ENCODE measurements around the gene ZNF213. TPM values are rescaled to one million over a fixed set of nuclear protein-coding genes. Genes with fewer than 3 reads are reported as not detected.

The ZNF213 gene
- total RNA-seq, 2 experiments from 2014 or later, result 12.9 to 13.3 TPM

- Mint-ChIP-seq H3K4me3 (peak overlapping the region; percentile 8), H3K9me3 (no peaks in the 10 kb centered on the region), H3K4me1 (peaks cover 23% of the 10 kb centered on the region), H3K36me3 (peaks cover 4% of the 10 kb centered on the region), H3K27ac (peak overlapping the region; percentile 54), H3K27me3 (peaks cover 2% of the 10 kb centered on the region)
- POLR2A ChIA-PET, result interaction anchor here (0.9 to 2.5 kb wide), 5 partner anchors 19 to 36 kb away, joined by 3 to 42 read pairs (median 5); no protein-coding TSS in a partner anchor
- ATAC-seq (ENCODE audit: low read depth), result peak; percentile 37
- no peak for DNase-seq
Observed at GRCh38 chr16:3094289-3095027, 40.4 kb upstream of the ZNF213 start.

- peak; percentile 78 for ATAC-seq (ENCODE audit: low read depth)
- peaks cover 30% of the 10 kb centered on the region for H3K4me1 Mint-ChIP-seq
- no peaks in the 10 kb centered on the region for H3K9me3 Mint-ChIP-seq
- peak overlapping the region; percentile 42 for H3K4me3 Mint-ChIP-seq
- H3K36me3 Mint-ChIP-seq, result peaks cover 4% of the 10 kb centered on the region
- POLR2A ChIA-PET, result interaction anchor here (0.7 to 2.5 kb wide), 11 partner anchors 9 to 56 kb away, joined by 3 to 42 read pairs (median 4); partner anchors contain the start of gene IL32
- peak; percentile 54 for DNase-seq
- peaks cover 2% of the 10 kb centered on the region for H3K27me3 Mint-ChIP-seq
- H3K27ac Mint-ChIP-seq, result peak overlapping the region; percentile 76
Observed at GRCh38 chr16:3095869-3096268, 39.0 kb upstream of the ZNF213 start.

- Mint-ChIP-seq H3K9me3 (no peaks in the 10 kb centered on the region), H3K27me3 (peaks cover 2% of the 10 kb centered on the region), H3K36me3 (peaks cover 4% of the 10 kb centered on the region), H3K4me1 (peaks cover 30% of the 10 kb centered on the region), H3K27ac (no peak overlapping the region), H3K4me3 (no peak overlapping the region)
- POLR2A ChIA-PET, result interaction anchor here (0.7 to 2.5 kb wide), 12 partner anchors 8 to 56 kb away, joined by 3 to 42 read pairs (median 4); partner anchors contain the start of gene IL32
- no peak for DNase-seq
- ATAC-seq (ENCODE audit: low read depth), result no peak
Observed at GRCh38 chr16:3096362-3096761, 38.5 kb upstream of the ZNF213 start.

- Mint-ChIP-seq H3K27ac (peak overlapping the region; percentile 12), H3K9me3 (no peaks in the 10 kb centered on the region), H3K4me3 (no peak overlapping the region), H3K27me3 (peaks cover 2% of the 10 kb centered on the region), H3K36me3 (peaks cover 4% of the 10 kb centered on the region), H3K4me1 (peaks cover 32% of the 10 kb centered on the region)
- ATAC-seq (ENCODE audit: low read depth) (no peak), DNase-seq (no peak)
- POLR2A ChIA-PET, result interaction anchor here (0.7 to 4.7 kb wide), 6 partner anchors 9 to 347 kb away, joined by 5 to 42 read pairs (median 6); no protein-coding TSS in a partner anchor
Observed at GRCh38 chr16:3097266-3097665, 37.6 kb upstream of the ZNF213 start.

- ATAC-seq (ENCODE audit: low read depth) (no peak), DNase-seq (no peak)
- peaks cover 35% of the 10 kb centered on the region for H3K4me1 Mint-ChIP-seq
- H3K27ac Mint-ChIP-seq, result peak within 1 kb of the TSS; percentile 90
- H3K9me3 Mint-ChIP-seq, result no peaks in the 10 kb centered on the region
- peak within 1 kb of the TSS; percentile 89 for H3K4me3 Mint-ChIP-seq
- peaks cover 4% of the 10 kb centered on the region for H3K36me3 Mint-ChIP-seq
- H3K27me3 Mint-ChIP-seq, result peaks cover 2% of the 10 kb centered on the region
- POLR2A ChIA-PET, result interaction anchor here (0.7 to 4.7 kb wide), 13 partner anchors 21 to 51 kb away, joined by 3 to 27 read pairs (median 6); partner anchors contain the start of genes IL32 and ZNF213
Observed at GRCh38 chr16:3098459-3099394, 36.1 kb upstream of the ZNF213 start, which contains the start of gene ZSCAN10. TSS of gene ZSCAN10 (minus strand) at chr16:3099294. CDS start at chr16:3092937, 6,357 bp downstream.

- POLR2A ChIA-PET, result interaction anchor here (0.6 to 4.7 kb wide), 9 partner anchors 21 to 52 kb away, joined by 4 to 27 read pairs (median 6); partner anchors contain the start of genes IL32 and ZNF213
- Mint-ChIP-seq H3K27me3 (peaks cover 2% of the 10 kb centered on the region), H3K27ac (no peak overlapping the region), H3K9me3 (no peaks in the 10 kb centered on the region), H3K36me3 (peaks cover 4% of the 10 kb centered on the region), H3K4me3 (no peak overlapping the region), H3K4me1 (peaks cover 35% of the 10 kb centered on the region)
- ATAC-seq (ENCODE audit: low read depth) (no peak), DNase-seq (no peak)
Observed at GRCh38 chr16:3099395-3099731, 35.5 kb upstream of the ZNF213 start.

- H3K4me3 Mint-ChIP-seq, result peak overlapping the region; percentile 89
- H3K27me3 Mint-ChIP-seq, result peaks cover 2% of the 10 kb centered on the region
- H3K9me3 Mint-ChIP-seq, result no peaks in the 10 kb centered on the region
- peaks cover 29% of the 10 kb centered on the region for H3K4me1 Mint-ChIP-seq
- ATAC-seq (ENCODE audit: low read depth) (peak; percentile 82), DNase-seq (peak; percentile 94)
- no peaks in the 10 kb centered on the region for H3K36me3 Mint-ChIP-seq
- POLR2A ChIA-PET, result interaction anchor here (0.6 to 4.7 kb wide), 9 partner anchors 23 to 52 kb away, joined by 3 to 27 read pairs (median 6); partner anchors contain the start of genes IL32 and ZNF213
- H3K27ac Mint-ChIP-seq, result peak overlapping the region; percentile 90
Observed at GRCh38 chr16:3099732-3100499, 34.9 kb upstream of the ZNF213 start.

GRCh38 chr16:3101018-3101840, 33.6 kb upstream of the ZNF213 start:
- no peak for ATAC-seq (ENCODE audit: low read depth)
- Mint-ChIP-seq H3K9me3 (no peaks in the 10 kb centered on the region), H3K27me3 (peaks cover 2% of the 10 kb centered on the region), H3K4me1 (peaks cover 28% of the 10 kb centered on the region), H3K4me3 (peak overlapping the region; percentile 73), H3K27ac (peak overlapping the region; percentile 85), H3K36me3 (no peaks in the 10 kb centered on the region)
- DNase-seq, result no peak
- POLR2A ChIA-PET, result interaction anchor here (1.3 to 4.7 kb wide), 7 partner anchors 21 to 42 kb away, joined by 3 to 27 read pairs (median 5); partner anchors contain the start of gene IL32

GRCh38 chr16:3101841-3102470, 32.9 kb upstream of the ZNF213 start:
- Mint-ChIP-seq H3K36me3 (no peaks in the 10 kb centered on the region), H3K4me1 (peaks cover 31% of the 10 kb centered on the region), H3K27ac (peak overlapping the region; percentile 78), H3K4me3 (peak overlapping the region; percentile 71), H3K27me3 (peaks cover 2% of the 10 kb centered on the region), H3K9me3 (no peaks in the 10 kb centered on the region)
- ATAC-seq (ENCODE audit: low read depth) (no peak), DNase-seq (no peak)
- POLR2A ChIA-PET, result interaction anchor here (0.6 to 2.1 kb wide), 6 partner anchors 21 to 520 kb away, joined by 3 to 7 read pairs (median 4); partner anchors contain the start of genes IL32 and ZNF213

- Mint-ChIP-seq H3K27me3 (peaks cover 2% of the 10 kb centered on the region), H3K9me3 (no peaks in the 10 kb centered on the region), H3K27ac (peak overlapping the region; percentile 89), H3K4me3 (peak overlapping the region; percentile 82), H3K4me1 (peaks cover 20% of the 10 kb centered on the region), H3K36me3 (no peaks in the 10 kb centered on the region)
- peak; percentile 89 for ATAC-seq (ENCODE audit: low read depth)
- DNase-seq, result peak; percentile 95
- POLR2A ChIA-PET, result interaction anchor here (0.6 to 2.6 kb wide), 17 partner anchors 9 to 86 kb away, joined by 3 to 31 read pairs (median 5); partner anchors contain the start of genes IL32, TNFRSF12A and ZNF213
Observed at GRCh38 chr16:3106205-3106928, 28.5 kb upstream of the ZNF213 start.
